T-helper 9 cell (primary cell): Measurements from ENCODE around the gene INSC.

ENCODE experiments used
- DNase-seq: peaks from one replicate; pipeline ENCODE4 v3.0.0-alpha.2; 2020

INSC gene

DNA sequence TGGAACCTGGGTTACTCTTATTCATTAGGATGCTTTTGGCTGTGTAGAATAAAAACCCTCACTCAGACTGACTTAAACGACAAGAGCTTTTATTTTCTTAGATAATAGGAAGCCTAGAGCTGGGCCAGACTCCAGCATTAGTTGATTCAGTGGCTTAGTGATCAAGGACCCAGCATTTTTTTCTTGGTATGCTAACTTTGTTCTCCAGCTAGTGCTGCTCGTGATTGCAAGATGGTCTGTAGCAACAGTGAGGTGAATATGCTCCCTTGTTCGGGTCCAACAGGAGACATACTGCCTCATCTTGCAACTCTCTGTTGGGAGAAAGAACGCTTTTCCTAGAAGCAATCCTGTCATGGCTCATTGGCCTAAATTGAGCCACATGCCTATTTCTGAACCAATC, 33.4 kb downstream of the INSC start:
- DNase-seq: no peak

DNA sequence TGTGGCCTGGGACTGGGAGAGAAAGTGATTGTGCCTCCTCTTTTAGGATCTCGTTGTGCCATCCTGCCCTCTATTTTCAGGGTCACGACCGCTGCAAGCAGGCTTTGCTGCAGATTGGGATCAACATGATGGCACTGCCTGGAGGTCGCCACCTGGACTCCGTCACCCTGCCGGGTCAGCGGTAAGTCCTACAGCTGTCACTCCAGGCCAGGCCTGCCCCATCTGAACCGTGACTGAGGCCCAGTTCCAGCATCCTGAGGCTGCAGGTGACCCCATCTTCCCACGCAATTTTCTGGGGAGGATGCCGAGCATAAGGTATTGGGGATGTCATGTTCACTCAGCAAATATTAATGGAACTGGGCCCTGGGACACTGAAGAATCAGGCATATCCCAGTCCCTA, 34.3 kb downstream of the INSC start:
- no peak for DNase-seq

DNA sequence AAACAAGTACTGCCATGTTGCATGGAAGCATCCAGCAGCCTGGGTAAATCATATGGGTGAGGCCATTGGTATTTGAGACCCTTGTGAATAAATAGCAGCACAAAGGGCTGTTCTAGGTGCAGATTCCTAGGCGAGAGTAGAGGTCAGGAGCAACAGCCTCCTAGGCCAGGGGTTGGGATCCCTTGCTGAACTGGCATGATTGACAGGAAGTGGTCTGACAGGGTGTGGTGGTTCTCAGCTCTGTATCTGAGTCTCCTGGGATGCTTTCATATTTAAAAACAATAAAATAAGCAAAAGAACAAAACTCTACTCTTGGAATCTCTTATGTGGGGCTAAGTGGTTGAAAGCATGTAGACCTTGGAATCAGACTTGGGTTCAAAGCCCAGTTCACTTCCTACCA, 35.8 kb downstream of the INSC start:
- DNase-seq: no peak

GRCh38 chr11:15153231-15153630, 38.5 kb downstream of the INSC start:
- DNase-seq: no peak

DNA sequence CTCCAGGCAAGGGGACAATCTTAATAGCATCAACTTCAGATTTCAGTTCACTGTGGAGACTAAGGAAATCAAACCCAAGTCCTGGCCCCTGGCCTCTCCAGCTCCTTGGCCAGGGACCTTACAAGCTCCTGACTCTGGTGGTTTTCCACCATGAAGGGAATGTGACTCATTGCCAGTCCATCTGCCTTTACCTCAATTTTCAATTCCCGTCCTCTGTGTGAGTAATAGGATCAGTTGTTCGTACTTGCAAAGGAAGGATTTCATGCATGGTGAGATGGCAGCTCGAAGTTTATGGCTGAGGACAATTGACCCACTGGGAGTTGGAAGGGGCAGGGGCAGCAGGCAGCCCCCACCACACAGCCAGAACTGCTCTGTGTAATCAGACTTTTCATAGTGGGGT, 42.5 kb downstream of the INSC start:
- no peak for DNase-seq

GRCh38 chr11:15157606-15158137, 42.9 kb downstream of the INSC start:
- no peak for DNase-seq

DNA sequence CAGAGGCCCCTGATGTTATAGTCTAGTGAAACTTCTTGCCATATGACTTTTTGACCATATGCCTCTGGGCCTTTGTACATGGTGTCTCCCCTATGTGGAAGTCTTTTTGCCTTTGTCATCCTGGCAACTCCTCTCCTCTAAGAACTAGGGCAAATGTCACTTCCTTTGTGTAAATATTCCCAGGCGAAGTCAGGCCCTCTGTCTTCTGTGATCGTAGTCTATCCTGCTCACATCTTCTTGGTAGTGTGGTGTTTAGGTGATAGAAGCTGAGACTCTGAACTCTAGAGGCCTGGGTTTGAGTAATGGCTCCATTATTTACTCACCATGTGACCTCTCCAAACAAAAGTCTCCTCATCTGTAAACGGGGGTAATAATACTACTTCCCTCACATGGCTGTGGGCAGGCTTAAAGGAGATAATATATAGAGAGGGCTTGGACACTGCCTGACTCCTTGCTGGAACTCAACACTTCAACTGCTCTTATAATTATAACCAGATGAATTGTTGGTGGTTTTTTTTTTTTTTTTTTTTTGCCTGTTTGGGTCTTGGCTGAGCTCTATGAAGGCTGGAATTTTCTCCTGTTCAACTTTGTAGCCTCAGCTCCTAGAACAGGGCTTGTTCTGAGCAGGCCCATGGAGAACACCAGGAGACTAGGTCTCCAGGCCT, 43.8 kb downstream of the INSC start:
- no peak for DNase-seq

GRCh38 chr11:15159085-15159484, 44.4 kb downstream of the INSC start:
- no peak for DNase-seq

- no peak for DNase-seq
These were observed 47.1 kb downstream of the INSC start for GRCh38 chr11:15161790-15162189.

DNA sequence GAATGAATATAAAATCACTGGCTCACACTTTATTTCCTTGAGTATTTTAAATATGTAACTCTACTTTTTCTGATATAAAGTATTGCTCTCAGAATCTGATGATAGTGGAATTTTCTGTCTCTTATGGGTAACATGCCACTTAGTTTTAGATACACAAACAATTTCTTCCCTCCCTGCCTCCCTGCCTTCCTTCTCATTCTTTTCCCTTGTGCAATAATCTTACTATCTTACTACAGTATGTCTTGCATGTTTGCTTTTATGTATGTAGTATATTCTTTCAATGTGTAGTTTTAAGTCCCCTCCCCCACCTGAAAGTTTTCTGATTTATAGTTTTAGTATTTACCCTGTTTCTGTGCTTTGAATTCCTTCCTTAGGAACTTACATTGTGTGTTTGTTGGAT, 48.4 kb downstream of the INSC start:
- DNase-seq: no peak

DNA sequence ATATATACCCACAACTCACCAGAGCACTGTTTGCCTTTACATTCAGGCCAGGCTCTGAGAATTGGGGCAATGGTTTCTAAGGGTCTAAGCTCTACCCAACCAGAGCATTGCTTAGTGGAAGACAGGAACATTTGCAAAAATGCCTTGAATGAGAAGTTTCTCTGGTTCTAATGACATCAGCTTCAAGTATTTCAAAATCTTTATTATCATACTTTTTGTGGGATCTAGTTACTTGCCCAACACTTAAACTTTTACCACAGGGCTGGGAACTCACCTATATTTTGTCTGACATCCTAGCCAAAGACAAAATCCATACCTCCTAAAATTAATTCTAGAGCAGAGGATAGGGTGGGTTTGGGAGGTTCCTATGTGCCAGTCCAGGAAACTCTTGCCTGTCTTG, 51.5 kb downstream of the INSC start:
- DNase-seq: no peak

DNA sequence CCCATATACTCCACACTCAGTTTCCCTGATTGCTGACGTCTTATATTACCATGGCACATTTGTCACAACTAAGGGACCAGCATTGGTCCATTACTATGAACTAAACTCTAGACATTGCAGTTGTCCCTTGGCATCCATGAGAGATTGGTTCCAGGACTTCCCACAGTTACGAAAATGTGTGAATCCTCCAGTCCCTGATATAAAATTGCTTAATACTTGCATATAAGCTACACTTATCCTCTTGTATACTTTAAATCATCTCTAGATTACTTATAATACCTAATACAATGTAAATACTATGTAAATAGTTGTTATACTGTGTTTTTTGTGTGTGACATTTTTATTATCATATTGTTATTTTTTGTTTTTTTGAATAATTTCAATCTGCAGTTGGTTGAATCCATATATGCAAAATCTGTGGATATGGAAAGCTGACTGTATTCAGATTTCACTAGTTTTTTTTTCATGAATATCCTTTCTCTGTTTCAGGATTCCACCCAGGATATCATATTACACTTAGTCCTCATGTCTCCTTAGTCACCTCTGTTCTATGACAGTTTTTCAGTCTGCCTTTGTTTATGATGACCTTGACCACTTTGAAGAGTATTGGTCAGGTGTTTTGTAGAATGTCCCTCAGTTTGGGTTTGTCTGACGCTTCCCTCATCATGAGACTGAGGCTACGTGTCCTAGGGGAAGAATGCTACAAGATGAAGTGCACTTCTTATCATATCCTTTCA, 55.3 kb downstream of the INSC start:
- no peak for DNase-seq

- no peak for DNase-seq
These were observed 56.0 kb downstream of the INSC start for GRCh38 chr11:15170698-15171097.

GRCh38 chr11:15171956-15172355, 57.2 kb downstream of the INSC start:
- no peak for DNase-seq

DNA sequence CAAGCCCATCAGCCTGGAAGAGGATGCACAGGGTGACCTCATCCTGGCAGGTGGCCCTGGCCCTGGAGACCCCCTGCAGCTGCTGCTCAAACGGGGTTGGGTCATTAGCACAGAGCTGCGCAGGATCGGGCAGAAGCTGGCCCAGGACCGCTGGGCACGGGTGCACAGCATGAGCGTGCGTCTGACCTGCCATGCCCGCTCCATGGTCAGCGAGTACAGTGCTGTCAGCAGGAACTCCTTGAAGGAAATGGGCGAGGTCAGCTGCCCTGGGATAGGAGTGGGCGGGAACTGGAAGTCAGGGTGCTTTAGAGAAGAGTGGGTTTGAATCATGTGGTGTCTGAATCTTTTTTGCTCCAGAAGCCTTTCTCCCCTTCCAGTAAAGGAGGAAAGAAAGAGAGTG, 61.1 kb downstream of the INSC start:
- no peak for DNase-seq

- no peak for DNase-seq
These were observed 62.0 kb downstream of the INSC start for GRCh38 chr11:15176646-15177163.

- no peak for DNase-seq
These were observed 62.8 kb downstream of the INSC start for GRCh38 chr11:15177491-15177890.

GRCh38 chr11:15178214-15178613, 63.5 kb downstream of the INSC start:
- DNase-seq: no peak

DNA sequence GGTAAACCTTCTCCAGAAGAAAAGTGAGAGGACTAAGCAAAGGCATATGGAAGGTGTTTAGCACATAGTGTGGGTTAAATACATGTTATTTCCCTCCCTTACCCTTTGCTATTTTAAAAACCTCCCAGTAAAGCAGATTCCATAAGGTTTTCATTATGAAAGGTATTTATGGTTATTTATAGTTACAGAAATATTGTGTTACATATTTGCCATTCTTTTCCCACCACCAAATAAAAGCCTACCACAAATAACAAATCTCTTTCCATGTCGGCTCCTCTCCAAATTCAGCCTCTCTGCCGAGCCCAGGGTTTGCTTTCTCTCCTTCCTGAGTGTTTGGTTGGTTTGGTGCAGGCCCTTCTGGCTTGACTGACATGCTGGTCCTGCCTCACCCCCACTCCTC, 64.4 kb downstream of the INSC start:
- DNase-seq: no peak

- no peak for DNase-seq
These were observed 65.6 kb downstream of the INSC start for GRCh38 chr11:15180212-15180792.

DNA sequence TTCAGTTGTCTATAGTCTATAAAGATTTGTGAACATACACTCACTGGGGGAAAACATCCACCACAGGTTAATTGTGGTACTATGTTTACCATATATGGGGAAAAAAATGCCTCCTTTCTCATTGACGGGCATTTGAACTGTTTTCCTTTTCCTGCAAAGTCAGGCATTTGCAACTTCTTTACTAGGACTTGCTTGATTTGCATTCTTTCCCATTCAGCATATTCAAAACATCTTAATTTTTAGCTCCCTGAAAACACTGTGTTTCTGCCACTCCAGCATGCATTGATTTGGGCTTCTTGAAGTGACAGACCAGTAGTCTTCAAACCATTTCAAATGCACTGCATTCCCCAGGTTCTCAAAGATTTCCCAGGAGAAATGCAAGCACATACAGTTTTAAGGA, 67.6 kb downstream of the INSC start:
- DNase-seq: no peak

DNA sequence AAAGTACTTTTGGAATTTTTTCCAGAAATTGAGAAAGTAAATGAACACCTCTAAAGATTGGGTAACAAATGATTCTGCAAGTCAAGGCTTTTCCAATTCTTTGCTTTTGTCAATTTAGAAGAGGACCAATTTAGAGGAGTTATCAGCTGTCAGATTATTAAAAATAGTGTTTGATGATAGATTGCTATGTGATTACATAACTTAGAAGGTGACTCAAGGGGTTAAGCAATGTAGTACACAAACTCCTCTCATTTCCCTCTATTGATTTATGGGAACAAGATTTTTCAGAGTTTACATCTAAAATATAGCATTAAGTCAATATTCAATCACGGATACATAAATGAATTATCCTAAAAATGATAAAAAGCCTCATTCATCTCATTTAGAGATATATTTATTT, 70.3 kb downstream of the INSC start:
- DNase-seq: no peak

DNA sequence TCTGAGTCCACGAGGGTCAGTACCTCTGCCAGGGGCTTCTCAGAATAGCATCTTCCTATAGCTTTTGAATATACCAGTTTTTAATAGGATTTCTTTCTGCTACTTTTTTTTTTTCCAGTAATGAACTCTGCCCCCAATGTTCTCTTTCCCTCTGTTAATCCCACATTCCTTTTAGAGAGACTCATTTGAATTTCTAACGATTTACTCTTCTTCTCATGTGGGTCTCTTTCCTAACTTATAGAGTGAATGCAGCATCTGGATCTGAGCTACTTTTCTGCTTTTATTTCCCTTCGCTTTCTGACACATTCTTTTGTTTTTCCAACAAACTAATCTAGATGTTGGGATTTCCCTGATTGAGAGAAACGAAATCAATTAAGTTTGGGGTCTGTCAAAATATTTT, 71.4 kb downstream of the INSC start:
- no peak for DNase-seq

- no peak for DNase-seq
These were observed 74.5 kb downstream of the INSC start for GRCh38 chr11:15189189-15189588.
